ENCODE data around the gene COL24A1.

DNA sequence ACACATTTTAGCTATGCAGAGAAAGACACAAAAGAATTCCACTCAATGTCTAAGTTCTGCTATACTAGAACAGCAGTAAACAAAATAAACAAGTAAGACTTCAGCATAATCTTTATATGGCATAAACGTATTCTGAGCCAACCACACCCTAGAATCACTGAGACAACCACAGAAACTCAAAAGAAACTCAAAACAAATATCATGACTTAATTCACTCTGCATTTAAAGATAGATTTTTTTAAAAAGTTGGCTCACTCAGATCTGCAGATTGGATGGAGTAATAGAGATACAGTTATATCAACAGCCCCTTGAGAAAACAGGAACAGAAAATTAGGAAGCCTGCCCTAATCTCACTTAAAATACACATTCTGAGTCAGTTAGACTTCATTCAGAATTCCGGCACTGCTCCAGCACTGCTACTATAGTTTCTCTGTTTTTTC lies 95.0 kb downstream of the COL24A1 start:
- TF ChIP-seq, protein P1, sequence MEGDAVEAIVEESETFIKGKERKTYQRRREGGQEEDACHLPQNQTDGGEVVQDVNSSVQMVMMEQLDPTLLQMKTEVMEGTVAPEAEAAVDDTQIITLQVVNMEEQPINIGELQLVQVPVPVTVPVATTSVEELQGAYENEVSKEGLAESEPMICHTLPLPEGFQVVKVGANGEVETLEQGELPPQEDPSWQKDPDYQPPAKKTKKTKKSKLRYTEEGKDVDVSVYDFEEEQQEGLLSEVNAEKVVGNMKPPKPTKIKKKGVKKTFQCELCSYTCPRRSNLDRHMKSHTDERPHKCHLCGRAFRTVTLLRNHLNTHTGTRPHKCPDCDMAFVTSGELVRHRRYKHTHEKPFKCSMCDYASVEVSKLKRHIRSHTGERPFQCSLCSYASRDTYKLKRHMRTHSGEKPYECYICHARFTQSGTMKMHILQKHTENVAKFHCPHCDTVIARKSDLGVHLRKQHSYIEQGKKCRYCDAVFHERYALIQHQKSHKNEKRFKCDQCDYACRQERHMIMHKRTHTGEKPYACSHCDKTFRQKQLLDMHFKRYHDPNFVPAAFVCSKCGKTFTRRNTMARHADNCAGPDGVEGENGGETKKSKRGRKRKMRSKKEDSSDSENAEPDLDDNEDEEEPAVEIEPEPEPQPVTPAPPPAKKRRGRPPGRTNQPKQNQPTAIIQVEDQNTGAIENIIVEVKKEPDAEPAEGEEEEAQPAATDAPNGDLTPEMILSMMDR (IDR thresholded peaks at IDR 0.05) = no peak
- TF ChIP-seq EZH2 (IDR thresholded peaks at IDR 0.05; ENCODE audit: borderline replicate concordance, insufficient read depth, low read depth, low read length, poor library complexity, severe bottlenecking) = no peak
